Panc1 (cell line): ENCODE measurements around the gene E2F1. TPM values are rescaled to one million over a fixed set of nuclear protein-coding genes. Genes with fewer than 3 reads are reported as not detected.

ENCODE experiments used
- ATAC-seq: fragments of 200-7000 bp; cut with Tn5 transposase; 2 replicates; pipeline ENCODE4 v1.9.1; 2020; ENCODE audit warnings: mild to moderate bottlenecking, moderate library complexity
- BruUV-seq: library from RNA; stranded (reverse); fragments of 400-500 nt; replicated peaks from 2 replicates; lab custom pipeline; 2021; lab: Mats Ljungman, UMichigan
- CTCF ChIA-PET: fragments of 300-600 bp; sonication (Branson Sonifier 250); formaldehyde crosslinking; loops from one replicate; lab custom pipeline; 2022; ENCODE audit warnings: antibody characterized with exemption; lab: Charles Lee
- POLR2A ChIA-PET: fragments of 300-600 bp; sonication (Branson Sonifier 250); formaldehyde crosslinking; loops from one replicate; lab custom pipeline; 2022; ENCODE audit warnings: antibody characterized with exemption; lab: Charles Lee
- DNase-seq: peaks from one replicate; pipeline ENCODE4 v3.0.0-alpha.2; 2010; ENCODE audit warnings: low read depth, low spot score
- H3K27ac ChIP-seq: 2 replicates; pipeline ENCODE4 v1.5.1; 2011; ENCODE audit warnings: mild to moderate bottlenecking, low read length, inconsistent platforms
- H3K27me3 ChIP-seq: fragments of 200-500 bp; sonication (Bioruptor generic); 2 replicates; pipeline ENCODE4 v1.6.0; 2014; ENCODE audit warnings: low read length, inconsistent platforms; ENCODE audit not compliant: control insufficient read depth, insufficient read depth
- H3K36me3 ChIP-seq: fragments of 200-500 bp; sonication (Bioruptor generic); 2 replicates; pipeline ENCODE4 v1.5.1; 2014; ENCODE audit warnings: inconsistent platforms, mild to moderate bottlenecking, low read length, moderate library complexity; ENCODE audit not compliant: control insufficient read depth, insufficient read depth
- H3K4me1 ChIP-seq: 2 replicates; pipeline ENCODE4 v1.5.1; 2011; ENCODE audit warnings: inconsistent platforms, mild to moderate bottlenecking, low read length, moderate library complexity; ENCODE audit not compliant: control insufficient read depth, insufficient read depth
- H3K4me3 ChIP-seq, 2 experiments: 2 replicates each; pipeline ENCODE4 v1.5.1; 2011 to 2012; ENCODE audit warnings: low read depth in 2 of 2, low read length in 2 of 2, mild to moderate bottlenecking in 2 of 2, inconsistent platforms in 1 of 2, moderate library complexity in 1 of 2
- H3K9me3 ChIP-seq: fragments of 200-500 bp; sonication (Bioruptor generic); 2 replicates; pipeline ENCODE4 v1.5.1; 2014; ENCODE audit warnings: low read depth, mild to moderate bottlenecking, inconsistent platforms, low read length, moderate library complexity; ENCODE audit not compliant: control insufficient read depth, insufficient read depth
- POLR2AphosphoS5 ChIP-seq: IDR thresholded peaks from 2 replicates; pipeline ENCODE4 v1.6.1; 2012; ENCODE audit warnings: mild to moderate bottlenecking, low read depth, low read length, moderate library complexity
- REST ChIP-seq, 2 experiments: IDR thresholded peaks; 2 replicates each; pipeline ENCODE4 v1.6.1; 2011 to 2012; ENCODE audit warnings: low read depth in 2 of 2, control low read depth in 1 of 2, low read length in 1 of 2, mild to moderate bottlenecking in 1 of 2, moderate library complexity in 1 of 2; ENCODE audit not compliant: insufficient read depth in 1 of 2
- SIN3A ChIP-seq: IDR thresholded peaks from 2 replicates; pipeline ENCODE4 v1.6.1; 2012; ENCODE audit warnings: low read depth, mild to moderate bottlenecking, low read length, moderate library complexity, borderline replicate concordance; ENCODE audit not compliant: insufficient read depth
- TCF7L2 ChIP-seq: IDR thresholded peaks from 2 replicates; pipeline ENCODE4 v1.6.1; 2011; ENCODE audit warnings: mild to moderate bottlenecking, low read depth, low read length, inconsistent platforms
- in situ Hi-C: cut with HindIII; loops from 2 replicates; pipeline ENCODE4 v1.10.0; 2016; ENCODE audit warnings: low sequenced_read_pairs, low pct_unique_long_range_greater_than_20kb
- intact Hi-C: fragments of 100-400 bp; cut with micrococcal nuclease; formaldehyde crosslinking; loops from one replicate; pipeline ENCODE4 v1.10.0; 2022; ENCODE audit not compliant: unreplicated experiment
- total RNA-seq: library from RNA; stranded (reverse); gene quantifications from one replicate; pipeline ENCODE4 v1.2.1, GENCODE V29; 2021; ENCODE audit not compliant: unreplicated experiment
- TF ChIP-seq, protein P1 (sequence below): fragments of 450-650 bp; IDR thresholded peaks from 2 replicates; pipeline ENCODE4 v1.5.1; 2017; ENCODE audit warnings: mild to moderate bottlenecking

Gene E2F1
- total RNA-seq, 1 experiment from 2014 or later: 64.2 TPM

DNA sequence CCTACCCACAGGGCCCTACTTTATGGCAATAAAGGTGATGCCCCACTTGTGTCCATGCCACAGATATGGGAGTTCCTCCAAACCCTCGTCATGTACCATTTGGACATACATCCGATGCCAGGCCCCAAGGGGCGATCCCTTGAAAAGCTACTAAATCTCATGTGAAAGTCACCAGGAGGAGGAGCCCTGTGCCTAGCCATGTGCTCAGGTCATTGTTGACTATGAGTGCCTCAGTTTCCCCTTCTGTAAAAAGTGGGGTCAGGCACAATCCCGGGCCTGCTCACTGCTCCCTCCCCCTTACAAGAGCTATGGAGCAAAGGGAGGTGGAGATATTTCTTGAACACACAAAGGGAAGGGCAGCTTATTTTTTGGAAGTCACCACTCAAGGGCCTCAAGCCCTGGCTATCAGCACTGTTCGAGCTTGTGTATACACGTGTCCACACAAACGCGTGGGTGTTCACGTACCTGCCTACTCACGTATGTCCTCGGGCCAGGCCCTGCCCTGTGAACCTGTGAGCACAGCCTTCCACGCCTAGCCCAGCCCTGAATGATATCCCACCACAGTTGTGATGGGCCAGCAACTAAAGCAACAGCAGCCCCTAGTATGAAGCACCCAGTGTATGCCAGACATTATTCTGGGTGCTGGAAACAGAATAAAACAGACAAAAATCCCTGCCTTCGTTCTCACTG lies 17.6 kb downstream of the E2F1 start:
- in situ Hi-C loops: no loop called here
- Histone ChIP-seq H3K4me1 (peaks cover 21% of the 10 kb centered on the region), H3K27ac (no peak overlapping the region), H3K36me3 (peaks cover under 1% of the 10 kb centered on the region; the same call in 1 of the 2 replicates), H3K9me3 (no peaks in the 10 kb centered on the region), H3K27me3 (no peaks in the 10 kb centered on the region), H3K4me3 (no peak overlapping the region)
- intact Hi-C loops: no loop called here
- no TSS peak for BruUV-seq
- no peak for DNase-seq
- ATAC-seq: no peak
- POLR2A ChIA-PET: no interaction called here
- CTCF ChIA-PET: interaction anchor here (0.6 kb wide), 1 partner anchor 406 kb away, joined by 4 read pairs; no protein-coding TSS in a partner anchor
- TF ChIP-seq, protein P1, sequence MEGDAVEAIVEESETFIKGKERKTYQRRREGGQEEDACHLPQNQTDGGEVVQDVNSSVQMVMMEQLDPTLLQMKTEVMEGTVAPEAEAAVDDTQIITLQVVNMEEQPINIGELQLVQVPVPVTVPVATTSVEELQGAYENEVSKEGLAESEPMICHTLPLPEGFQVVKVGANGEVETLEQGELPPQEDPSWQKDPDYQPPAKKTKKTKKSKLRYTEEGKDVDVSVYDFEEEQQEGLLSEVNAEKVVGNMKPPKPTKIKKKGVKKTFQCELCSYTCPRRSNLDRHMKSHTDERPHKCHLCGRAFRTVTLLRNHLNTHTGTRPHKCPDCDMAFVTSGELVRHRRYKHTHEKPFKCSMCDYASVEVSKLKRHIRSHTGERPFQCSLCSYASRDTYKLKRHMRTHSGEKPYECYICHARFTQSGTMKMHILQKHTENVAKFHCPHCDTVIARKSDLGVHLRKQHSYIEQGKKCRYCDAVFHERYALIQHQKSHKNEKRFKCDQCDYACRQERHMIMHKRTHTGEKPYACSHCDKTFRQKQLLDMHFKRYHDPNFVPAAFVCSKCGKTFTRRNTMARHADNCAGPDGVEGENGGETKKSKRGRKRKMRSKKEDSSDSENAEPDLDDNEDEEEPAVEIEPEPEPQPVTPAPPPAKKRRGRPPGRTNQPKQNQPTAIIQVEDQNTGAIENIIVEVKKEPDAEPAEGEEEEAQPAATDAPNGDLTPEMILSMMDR: no peak

DNA sequence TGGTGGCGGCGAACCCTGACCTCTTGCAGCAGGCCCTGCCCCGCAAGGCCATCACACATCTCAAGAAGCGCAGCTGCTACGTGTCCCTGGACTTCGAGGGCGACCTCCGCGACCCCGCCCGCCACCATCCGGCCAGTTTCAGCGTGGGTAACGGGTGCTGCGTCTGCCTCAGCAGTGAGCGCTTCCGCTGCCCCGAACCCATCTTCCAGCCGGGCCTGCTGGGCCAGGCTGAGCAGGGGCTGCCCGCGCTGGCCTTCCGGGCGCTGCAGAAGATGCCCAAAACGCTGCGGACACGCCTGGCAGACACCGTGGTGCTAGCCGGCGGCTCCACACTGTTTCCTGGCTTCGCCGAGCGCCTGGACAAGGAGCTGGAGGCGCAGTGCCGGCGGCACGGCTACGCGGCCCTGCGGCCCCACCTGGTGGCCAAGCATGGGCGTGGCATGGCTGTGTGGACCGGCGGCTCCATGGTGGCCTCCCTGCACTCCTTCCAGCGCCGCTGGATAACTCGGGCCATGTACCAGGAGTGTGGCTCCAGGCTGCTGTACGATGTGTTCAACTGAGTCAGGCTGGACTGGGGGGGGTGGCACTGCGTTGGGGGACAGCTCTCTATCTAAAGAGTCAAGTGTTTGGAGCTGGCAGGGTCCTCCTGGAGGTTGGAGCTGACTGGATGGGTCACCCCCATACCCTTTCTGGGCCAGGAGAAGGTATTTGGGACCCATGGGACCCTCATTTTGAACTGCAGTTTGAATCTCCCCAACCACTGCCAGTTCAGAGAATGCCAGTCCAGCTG lies 18.3 kb downstream of the E2F1 start:
- CTCF ChIA-PET: interaction anchor here (0.6 kb wide), 1 partner anchor 405 kb away, joined by 4 read pairs; no protein-coding TSS in a partner anchor
- Histone ChIP-seq H3K4me1 (peaks cover 18% of the 10 kb centered on the region), H3K4me3 (no peak overlapping the region), H3K27ac (no peak overlapping the region), H3K27me3 (no peaks in the 10 kb centered on the region), H3K9me3 (no peaks in the 10 kb centered on the region), H3K36me3 (no peaks in the 10 kb centered on the region)
- ATAC-seq: no peak
- DNase-seq: no peak
- no TSS peak for BruUV-seq
- intact Hi-C loops: no loop called here
- in situ Hi-C loops: no loop called here
- no peak for TF ChIP-seq SIN3A
- TF ChIP-seq, protein P1: no peak; the same call in 1 of the 2 replicates
- TF ChIP-seq TCF7L2: no peak
- TF ChIP-seq POLR2AphosphoS5: no peak
- TF ChIP-seq REST (IDR thresholded peaks at IDR 0.05; ENCODE audit: insufficient read depth in 1 of 2, low read depth in 2 of 2, low read length in 1 of 2): no peak
- POLR2A ChIA-PET: interaction anchor here (0.6 kb wide), 1 partner anchor 19 kb away, joined by 3 read pairs; no protein-coding TSS in a partner anchor
